ENCODE measurements around the gene TENM4.
A peak's percentile ranks its signal among the peaks of the same experiment; 100 is the strongest.

TENM4 gene

DNA sequence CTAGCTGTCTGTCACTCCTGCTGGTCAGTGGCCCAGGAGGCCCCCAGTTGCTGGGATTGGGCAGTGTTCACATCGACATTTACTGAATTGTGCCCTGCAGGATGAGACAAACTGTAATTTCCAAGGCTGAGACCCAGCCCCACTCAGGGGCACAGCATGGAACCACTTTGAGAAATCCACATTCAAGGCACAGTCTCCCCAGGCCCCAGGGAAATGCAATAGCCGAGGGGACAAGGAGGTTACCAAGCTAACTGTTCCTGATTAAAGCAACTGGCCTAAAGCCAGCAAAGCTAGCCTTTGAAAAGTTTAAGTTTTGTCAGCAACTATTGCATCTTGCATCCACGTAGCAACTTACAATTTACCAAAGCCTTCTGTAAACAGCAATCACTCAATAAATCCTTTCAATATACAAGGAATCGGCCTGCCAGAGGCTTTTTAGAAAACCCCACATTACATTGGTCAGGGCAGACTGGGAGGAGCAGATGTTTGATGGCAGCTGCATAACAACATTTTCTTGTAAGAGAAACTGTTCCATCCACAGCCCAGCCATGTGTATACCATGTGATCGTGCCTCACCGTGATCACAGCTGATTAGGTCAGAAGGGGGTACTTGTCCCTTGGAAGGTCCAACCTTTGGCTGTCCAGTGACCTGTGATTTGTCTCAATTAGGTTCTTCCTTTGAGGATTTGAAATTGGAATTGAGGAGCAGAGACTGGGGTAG is 103.9 kb downstream of the TENM4 start:
- no peak for DNase-seq

GRCh38 chr11:79335681-79336080 is 105.1 kb downstream of the TENM4 start:
- no peak for DNase-seq

DNA sequence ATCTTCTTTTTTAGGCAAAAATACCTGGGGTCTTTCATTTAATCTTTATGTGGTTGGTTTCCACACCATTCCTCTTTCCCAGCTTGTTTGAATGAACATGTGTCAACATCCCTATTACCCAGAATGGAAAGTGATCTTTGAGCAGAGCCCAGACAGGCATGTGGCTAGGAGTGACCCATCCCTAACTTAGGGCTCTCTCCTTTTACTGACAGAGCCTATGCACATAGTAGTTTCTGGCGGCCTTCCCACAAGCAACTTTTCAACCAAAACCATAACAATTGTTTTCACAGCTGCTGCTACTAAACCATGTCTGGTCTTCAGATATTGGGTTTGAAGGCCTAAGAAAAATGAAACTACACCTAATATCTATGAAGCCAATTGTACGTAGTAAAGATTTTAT is 107.5 kb downstream of the TENM4 start:
- no peak for DNase-seq

DNA sequence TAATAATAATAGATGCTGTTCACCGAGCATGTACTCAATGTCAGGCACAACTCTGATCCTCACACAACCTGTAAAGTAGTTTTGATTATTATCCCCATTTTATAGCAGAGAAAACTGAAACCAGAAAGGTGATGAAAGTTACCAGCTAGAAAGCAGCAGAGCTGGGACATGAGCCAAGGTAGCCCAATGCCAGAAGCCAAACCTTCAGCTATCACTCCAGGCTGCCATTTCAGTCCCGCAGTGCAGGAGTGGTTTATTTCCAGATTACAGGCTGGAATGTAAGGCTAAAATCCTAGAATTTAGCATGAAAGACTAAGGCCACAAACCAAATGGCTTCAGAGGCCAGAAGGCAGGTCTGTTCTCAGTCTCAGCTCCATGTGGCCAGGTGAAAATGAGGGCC is 108.8 kb downstream of the TENM4 start:
- DNase-seq = no peak

DNA sequence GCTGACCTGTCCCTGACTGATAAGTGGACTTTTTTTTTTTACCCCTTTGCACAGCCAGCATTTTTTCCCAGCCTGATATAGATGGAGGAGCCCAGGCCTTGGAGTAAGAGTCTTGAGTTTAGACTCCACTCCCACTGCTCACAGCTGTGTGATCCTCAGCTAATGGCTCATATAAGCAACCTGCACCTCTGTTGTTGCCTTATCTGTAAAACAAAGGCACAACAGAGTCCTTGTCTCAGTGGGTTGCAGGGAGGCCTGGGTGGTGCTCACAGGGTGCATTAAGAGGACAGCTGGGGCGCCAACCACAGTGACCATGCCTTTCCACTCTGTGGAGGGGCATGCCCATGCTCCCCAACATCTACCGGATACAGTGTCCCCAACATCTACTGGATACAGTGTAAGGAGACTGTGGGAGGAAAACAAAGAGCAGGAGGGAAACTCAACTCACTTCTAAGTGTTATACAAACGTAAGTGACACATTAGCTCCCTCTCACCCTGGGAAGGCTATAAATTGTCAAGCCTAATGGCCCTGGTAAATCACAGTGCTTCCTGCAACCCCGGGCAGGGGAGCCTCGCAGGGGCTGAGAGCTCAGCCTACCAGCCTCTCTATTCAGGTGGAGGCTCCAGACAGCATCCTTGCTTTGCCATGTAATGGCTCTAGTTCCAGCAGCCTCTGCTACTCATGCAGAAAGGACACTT is 109.5 kb downstream of the TENM4 start:
- no peak for DNase-seq

- DNase-seq = no peak
Observed at GRCh38 chr11:79330651-79331050, 110.2 kb downstream of the TENM4 start.

DNA sequence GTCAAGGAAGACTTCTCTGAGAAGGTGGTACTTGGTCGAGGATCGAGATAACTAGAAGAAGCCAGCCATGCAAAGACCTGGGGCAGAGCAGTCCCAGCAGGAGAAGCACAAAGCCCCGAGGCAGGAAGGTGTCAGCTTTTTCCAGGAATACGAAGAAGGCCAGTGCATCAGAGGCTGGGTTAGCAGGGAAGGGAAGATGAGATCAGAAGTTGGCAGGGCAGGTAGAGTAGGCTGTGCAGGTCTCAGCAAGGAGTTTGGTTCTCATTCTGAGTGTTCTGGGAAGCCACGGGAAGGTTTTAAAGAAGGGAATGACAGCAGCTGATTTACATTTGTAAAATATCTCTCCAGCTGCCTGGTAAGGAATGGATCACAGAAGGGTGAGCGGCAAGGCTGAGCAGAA is 111.3 kb downstream of the TENM4 start:
- no peak for DNase-seq

- no peak for DNase-seq
Observed at GRCh38 chr11:79328402-79328801, 112.4 kb downstream of the TENM4 start.

DNA sequence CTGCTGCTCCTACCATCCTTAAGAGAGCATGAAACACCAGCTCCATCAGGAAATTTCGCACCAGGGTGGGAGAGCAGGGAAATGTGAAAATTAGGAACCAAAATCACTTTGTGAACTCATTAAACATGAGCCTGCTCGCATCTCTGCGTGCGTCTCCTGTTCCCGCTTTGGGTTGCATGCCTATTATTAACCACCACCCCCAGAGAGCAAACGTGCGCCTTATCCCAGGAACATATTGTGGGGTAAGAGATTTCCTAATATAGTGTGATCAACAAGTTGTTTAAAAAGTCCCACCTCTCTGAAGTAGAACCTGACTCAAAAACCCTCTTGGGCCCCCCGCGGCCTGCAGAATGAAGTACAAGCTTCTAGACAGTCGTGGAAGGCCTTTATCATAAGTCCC is 115.0 kb downstream of the TENM4 start:
- no peak for DNase-seq

DNA sequence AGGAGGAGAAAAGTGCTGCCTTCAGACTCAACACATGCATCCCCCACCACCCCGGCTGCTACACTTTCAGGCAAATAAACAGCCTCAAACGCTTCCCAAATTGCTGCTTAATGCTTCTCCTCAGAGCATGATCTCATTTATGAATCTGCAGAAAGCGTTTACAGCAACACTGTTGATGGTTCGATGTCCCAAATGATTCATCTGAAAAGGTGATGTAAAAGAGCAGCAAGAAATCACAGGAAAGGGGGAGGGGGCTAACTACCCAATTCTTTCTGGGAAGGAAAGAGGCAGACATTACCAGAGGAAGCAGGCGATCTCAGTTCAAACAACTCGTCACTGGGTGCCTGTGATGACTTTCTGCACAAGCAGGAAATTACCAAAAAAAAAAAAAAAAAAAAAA is 119.6 kb downstream of the TENM4 start:
- DNase-seq = no peak

GRCh38 chr11:79314906-79315689 is 125.7 kb downstream of the TENM4 start:
- DNase-seq = no peak

- no peak for DNase-seq
Observed at GRCh38 chr11:79313530-79313913, 127.3 kb downstream of the TENM4 start.

DNA sequence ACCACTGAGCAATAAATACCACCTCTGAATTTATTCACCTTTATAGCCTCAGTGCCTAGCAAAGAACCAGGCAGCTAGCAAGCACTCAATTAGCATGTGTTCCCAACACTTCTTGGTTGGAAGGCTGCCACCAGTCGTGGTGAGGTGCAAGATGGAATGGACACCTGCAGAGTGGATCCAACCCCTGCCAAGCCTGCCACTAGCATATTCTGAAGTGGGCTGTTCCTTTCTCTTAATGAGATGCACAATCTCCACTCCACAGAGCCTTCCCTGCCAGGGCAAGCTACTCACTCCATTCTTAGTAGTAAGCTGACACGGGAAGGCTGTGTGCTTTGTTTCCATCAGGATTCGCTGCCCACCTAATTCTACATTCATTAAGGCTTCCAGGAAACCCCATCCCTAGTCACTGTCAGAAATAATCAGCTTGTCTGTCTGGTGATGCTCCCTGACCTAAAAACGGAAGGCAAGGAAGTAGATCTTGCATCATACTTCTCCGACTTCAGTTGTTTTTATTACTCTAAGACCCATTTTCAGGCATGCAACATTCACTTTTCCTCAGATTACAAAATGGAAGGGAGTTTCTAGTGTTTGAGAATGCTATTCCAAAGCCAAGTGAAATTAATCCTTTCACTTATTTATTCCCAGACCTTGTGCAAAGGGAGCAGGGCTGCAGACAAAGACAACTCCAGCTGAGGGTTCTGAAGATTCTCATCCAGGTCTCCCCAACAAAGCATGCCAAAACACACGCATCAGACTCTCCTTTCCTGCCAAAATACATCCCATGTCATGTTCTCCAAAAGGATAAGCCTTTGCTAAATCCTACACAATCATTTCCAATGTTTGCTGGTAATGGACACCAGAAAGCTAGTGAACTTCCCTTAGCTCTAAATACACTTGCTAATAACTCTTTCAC is 128.0 kb downstream of the TENM4 start:
- DNase-seq = peak; percentile 97

DNA sequence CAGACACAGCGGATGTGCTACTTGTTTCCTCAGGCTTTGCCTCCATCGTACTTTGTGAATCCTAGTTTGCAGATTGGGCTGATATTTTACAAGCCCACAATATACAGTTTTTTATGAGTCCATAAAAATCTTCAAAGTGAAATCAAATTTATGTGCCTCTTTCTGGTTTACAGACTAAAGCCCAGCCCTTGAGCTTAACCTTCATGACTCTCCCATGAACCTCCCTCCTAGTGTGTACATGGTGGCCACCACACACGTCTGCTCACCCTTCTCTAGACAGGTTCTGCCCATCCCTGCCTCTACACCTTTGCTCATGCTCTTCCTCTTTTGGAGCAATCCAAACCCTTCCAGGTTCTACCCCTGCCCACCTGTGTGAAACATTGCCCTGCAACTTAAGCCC is 129.4 kb downstream of the TENM4 start:
- DNase-seq = no peak

DNA sequence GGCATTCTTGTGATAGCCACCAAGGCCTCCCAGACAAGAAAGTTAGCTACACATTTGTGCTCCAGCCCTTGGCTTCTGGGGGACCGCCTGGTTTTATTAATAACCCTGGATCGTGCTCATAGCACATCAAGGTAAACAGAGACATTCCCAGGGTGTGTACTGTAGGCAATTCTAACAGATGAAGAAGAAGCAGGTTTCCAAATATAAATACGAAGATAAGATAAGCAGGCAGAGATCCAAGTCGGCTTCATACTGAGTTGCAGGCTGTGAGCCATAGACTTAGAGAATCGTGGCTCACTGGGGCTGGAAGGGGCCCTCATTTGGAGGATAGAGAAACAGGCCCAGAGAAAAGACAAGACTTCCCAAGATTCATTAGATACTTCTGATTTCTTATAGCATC is 131.4 kb downstream of the TENM4 start:
- no peak for DNase-seq

DNA sequence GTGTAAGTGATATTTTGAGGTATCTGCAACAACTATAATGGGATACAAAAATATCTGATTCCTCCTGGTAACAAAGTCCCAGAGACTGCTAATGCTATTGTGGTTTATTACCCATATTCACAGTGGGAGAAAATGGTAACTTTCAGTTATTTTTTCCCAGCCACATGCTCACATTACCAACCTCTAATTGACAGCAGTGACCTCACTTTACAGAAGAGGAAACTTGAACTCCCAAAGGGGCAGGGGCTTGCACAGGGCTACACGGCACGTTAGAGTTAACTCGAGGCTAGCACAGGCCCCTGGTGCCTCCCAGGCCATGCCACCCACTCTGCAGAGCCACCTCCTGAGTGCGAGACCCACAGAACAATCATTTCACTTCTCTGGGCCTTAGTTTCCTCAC is 132.4 kb downstream of the TENM4 start:
- DNase-seq = no peak

DNA sequence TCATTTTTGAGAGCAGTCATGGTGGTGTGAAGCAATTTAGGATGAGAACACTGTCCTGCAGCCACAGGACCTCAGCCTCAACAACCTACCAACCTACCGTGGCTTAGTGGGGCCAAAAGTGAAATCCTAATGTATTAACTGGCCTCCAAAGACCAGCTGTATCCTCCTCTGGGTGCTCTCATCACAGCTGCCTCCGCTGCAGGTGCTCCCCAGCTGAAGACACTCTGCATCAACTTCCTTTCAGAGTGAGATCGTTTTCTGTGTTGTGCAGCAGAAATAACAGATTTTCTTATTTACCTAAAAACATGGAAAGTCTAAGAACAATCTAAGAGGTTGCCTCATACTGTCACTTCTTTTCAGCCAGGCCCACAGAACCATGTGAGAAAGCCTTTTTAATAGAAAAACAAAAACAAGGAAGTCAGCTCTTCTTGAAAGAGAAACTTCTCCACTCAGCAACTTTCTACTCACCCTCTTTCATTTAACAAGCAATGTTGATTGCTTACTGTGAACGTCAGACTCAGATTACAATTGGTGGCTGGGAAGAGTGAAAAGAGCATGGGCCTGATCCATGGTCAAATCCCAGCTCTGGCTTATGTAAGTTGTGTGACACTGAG is 136.1 kb downstream of the TENM4 start:
- no peak for DNase-seq

- no peak for DNase-seq
Observed at GRCh38 chr11:79296141-79296540, 144.7 kb downstream of the TENM4 start.

DNA sequence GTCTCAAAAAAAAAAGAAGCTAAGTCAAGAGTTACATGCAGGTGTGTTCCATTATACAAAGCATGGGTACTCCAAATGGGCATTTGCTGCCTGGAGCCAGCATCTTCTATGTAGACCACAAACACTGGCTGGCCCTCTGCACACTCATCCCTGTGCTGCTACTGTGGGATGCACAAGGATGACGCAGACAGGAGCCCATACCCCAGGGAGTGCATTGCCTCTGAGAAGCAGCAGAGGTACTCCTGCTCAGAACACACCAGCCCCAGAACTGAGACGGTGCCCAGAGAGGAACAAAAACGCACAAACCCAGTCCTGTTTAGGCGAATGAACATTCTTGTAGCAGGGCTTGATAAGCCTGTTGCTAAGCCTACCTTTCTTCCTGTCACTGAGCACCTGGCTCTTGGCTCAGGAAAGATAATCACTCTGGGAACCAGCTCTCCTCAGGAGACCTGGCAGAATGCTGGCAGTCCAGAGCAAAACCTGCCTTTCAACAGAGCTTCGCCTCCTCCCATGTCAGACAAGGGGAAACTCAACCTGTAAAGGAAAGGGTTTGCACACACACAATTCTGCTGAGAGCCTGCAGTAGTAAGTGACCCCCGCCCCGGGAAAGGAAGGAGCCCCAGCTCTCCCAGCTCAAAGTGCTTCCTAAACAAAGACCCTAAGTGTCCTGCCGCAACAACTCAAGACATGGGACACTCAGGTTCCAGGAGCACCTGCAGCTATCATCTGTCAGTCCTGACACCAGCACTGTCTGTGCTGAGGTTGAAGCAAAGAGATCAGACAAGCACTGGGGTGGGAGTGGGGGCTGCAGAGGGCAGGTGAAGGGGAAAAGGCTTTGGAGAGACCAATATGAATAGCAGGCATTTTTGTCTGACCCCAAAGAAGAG is 145.7 kb downstream of the TENM4 start:
- DNase-seq = peak; percentile 85

DNA sequence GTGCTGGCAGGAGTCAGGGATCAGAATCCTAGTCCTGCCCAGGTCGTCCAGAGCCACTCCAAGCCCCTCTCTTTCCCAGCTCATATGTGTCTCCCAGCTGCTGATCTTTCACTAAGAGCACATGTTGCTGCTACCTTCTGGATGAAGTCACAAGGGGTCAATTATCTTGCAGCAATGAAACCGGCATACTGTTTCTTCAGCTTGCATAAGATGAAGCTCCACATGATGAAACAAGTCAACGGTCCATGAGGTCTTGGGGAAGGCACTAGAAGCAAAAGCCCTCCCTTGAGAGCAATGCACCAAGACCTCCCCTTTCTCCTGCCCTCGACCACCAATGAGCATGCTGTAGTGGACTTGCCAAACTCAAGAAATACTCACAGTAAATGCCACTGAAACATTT is 148.9 kb downstream of the TENM4 start:
- no peak for DNase-seq

DNA sequence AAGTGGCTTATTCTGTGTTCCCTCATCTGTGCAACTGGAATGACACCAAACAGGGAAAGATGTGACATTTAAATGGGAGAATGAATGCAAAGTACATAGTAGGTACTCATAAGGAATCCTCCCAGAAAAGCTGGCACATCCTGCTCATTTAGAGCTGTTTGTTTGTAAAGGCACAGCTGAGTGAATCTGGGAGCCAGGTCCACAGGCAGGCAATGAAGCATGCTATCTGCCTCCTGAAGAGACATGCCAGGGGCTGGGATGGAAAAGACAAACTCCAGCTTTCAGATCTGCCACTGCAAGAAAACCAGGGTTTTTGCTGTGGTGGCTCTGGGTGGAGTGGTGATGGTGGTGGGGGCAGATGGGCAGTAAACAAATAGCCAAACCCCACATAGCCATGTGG is 150.1 kb downstream of the TENM4 start:
- DNase-seq = no peak

Data from NCI-H1105 treated with DMSO at 0.1 percent for 48 hours (cell line).